Stomach (tissue), 9 donors: ENCODE measurements around the gene FAM193A. TPM values are rescaled to one million over a fixed set of nuclear protein-coding genes. Genes with fewer than 3 reads are reported as not detected.
"Not testable (repeated sequence)": the region's sequence is repeated elsewhere in the genome, so short reads cannot be mapped to it uniquely, and the experiment has no call there.

Experiments
- DNase-seq, 2 donors: peaks; one replicate each; pipeline versions ENCODE4 v3.0.0 to v3.0.0-alpha.2; 2013 to 2019
- H3K27ac ChIP-seq, 5 donors: fragments of 200-600 bp in 4 of 5; sonication (generic) in 4 of 5; one replicate each; pipeline ENCODE4 v1.5.1; 2013 to 2019; ENCODE audit warnings: mild to moderate bottlenecking in 1 of 5, moderate library complexity in 1 of 5
- H3K27me3 ChIP-seq, 3 donors: fragments of 200-600 bp; sonication (generic); one replicate each; pipeline ENCODE4 v1.5.1; 2017 to 2019; ENCODE audit warnings: mixed run types in 1 of 3
- H3K36me3 ChIP-seq, 4 donors: fragments of 200-600 bp; sonication (generic); 1 replicate in 3 of 4; 2 replicates in 1 of 4; pipeline ENCODE4 v1.5.1; 2016 to 2019
- H3K4me1 ChIP-seq, 4 donors: fragments of 200-600 bp; sonication (generic); one replicate each; pipeline ENCODE4 v1.5.1; 2016 to 2019
- H3K4me3 ChIP-seq, 4 donors: fragments of 200-600 bp; sonication (generic) in 3 of 4; one replicate each; pipeline ENCODE4 v1.5.1; 2016 to 2019; ENCODE audit warnings: mild to moderate bottlenecking in 1 of 4
- H3K9me3 ChIP-seq, 4 donors: fragments of 200-600 bp; sonication (generic); one replicate each; pipeline ENCODE4 v1.5.1; 2016 to 2019
- EP300 ChIP-seq: sonication (generic); formaldehyde crosslinking; IDR thresholded peaks from one replicate; pipeline ENCODE4 v1.6.1; 2017; ENCODE audit warnings: antibody characterized with exemption
- POLR2A ChIP-seq, 4 donors: fragments of 450-650 bp; IDR thresholded peaks; one replicate each; pipeline ENCODE4 v1.6.1; 2016; ENCODE audit warnings: antibody characterized with exemption in 4 of 4, control low read depth in 2 of 4, mild to moderate bottlenecking in 1 of 4, moderate library complexity in 1 of 4
- POLR2AphosphoS5 ChIP-seq, 3 donors: sonication (generic); formaldehyde crosslinking; IDR thresholded peaks; one replicate each; pipeline ENCODE4 v1.6.1; 2016; ENCODE audit warnings: antibody characterized with exemption in 3 of 3
- WGBS, 5 donors: extraction: QIAGEN DNeasy Blood & Tissue Kit in 3 of 5; methylation state at CpG; one replicate each; pipeline versions ENCODE4 v1.1.5 to v1.1.7; 2013 to 2018; 5-methylcytosine and 5-hydroxymethylcytosine counted together
- intact Hi-C: fragments of 100-400 bp; cut with DNase I; formaldehyde crosslinking; loops from one replicate; pipeline ENCODE4 v1.15.1; 2023; ENCODE audit warnings: low total_unique reads
- polyA plus RNA-seq, 3 donors: library from polyadenylated mRNA; stranded (reverse); fragments of 200-250 nt; gene quantifications; one replicate each; pipeline ENCODE4 v1.2.3, GENCODE V29; 2013
- total RNA-seq, 5 donors: library from RNA; depleted of rRNA; stranded (reverse); fragments of >200 nt; gene quantifications; one replicate each; pipeline versions ENCODE4 v1.1.0 to v1.2.3, GENCODE V29; 2014 to 2016
- TF ChIP-seq, protein P1 (sequence below), 7 experiments: fragments of 450-650 bp in 4 of 7; fragments of 200-600 bp in 3 of 7; sonication (generic) in 3 of 7; IDR thresholded peaks; one replicate each; pipeline ENCODE4 v1.5.1; 2016 to 2019; ENCODE audit warnings: antibody characterized with exemption in 7 of 7, control low read depth in 2 of 7, mild to moderate bottlenecking in 1 of 7
- donor health status: healthy with polysubstance abuse.
- donor health status: Bipolar disorder and iron deficiency.
- donor health status: healthy.

The FAM193A gene
- total and polyA plus RNA-seq, 8 donors: 4.9 to 107 (median 26.0) TPM

DNA sequence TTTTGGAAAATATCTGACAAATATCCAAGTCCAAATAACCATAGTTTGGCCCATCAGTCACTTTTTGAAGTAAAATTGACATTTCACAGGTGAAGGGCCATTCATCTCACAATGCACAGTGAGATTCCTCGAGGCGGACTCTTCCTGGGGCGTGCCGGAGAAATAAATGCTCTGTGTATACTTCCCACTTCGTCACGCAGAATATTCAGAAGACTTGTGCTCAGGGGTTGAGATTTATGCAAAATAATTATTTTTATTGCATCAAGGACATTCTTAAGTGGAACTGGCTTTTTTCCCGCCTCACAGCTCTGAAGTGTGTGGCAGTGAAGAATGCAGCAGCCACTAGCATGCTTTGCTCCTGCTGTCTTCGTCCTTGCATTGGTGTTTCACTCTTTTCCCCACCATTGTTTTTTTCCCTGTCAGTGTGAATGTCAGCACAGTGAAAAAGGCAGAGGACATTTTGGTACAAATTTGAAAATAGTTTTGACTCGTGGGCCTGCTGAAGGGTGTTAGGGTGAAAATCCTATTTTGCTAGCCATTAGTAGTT, 70.6 kb downstream of the FAM193A start:
- no peak for TF ChIP-seq EP300
- TF ChIP-seq POLR2AphosphoS5 (IDR thresholded peaks at IDR 0.05): no peak
- TF ChIP-seq POLR2A (IDR thresholded peaks at IDR 0.05): no peak
- TF ChIP-seq, protein P1, sequence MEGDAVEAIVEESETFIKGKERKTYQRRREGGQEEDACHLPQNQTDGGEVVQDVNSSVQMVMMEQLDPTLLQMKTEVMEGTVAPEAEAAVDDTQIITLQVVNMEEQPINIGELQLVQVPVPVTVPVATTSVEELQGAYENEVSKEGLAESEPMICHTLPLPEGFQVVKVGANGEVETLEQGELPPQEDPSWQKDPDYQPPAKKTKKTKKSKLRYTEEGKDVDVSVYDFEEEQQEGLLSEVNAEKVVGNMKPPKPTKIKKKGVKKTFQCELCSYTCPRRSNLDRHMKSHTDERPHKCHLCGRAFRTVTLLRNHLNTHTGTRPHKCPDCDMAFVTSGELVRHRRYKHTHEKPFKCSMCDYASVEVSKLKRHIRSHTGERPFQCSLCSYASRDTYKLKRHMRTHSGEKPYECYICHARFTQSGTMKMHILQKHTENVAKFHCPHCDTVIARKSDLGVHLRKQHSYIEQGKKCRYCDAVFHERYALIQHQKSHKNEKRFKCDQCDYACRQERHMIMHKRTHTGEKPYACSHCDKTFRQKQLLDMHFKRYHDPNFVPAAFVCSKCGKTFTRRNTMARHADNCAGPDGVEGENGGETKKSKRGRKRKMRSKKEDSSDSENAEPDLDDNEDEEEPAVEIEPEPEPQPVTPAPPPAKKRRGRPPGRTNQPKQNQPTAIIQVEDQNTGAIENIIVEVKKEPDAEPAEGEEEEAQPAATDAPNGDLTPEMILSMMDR (IDR thresholded peaks at IDR 0.05): no peak
- intact Hi-C loops: no loop called here
- Histone ChIP-seq H3K36me3 (peaks cover 0 to 6% (median 5%) of the 10 kb centered on the region in 4 donors), H3K27me3 (no peaks in the 10 kb centered on the region), H3K9me3 (no peaks in the 10 kb centered on the region), H3K4me3 (no peak overlapping the region), H3K4me1 (peaks cover 0 to 33% (median 12%) of the 10 kb centered on the region in 4 donors), H3K27ac (no peak overlapping the region)
- 85 to 91% (median 88%) methylated on average over 9 of the region's 9 CpGs for WGBS, 5 donors
- DNase-seq: no peak

GRCh38 chr4:2607822-2608221, 71.4 kb downstream of the FAM193A start:
- 90 to 93% (median 93%) methylated on average over 10 of the region's 10 CpGs for WGBS, 5 donors
- H3K27me3 ChIP-seq: no peaks in the 10 kb centered on the region
- H3K27ac ChIP-seq: no peak overlapping the region
- H3K36me3 ChIP-seq: peaks cover 0 to 6% (median 2%) of the 10 kb centered on the region in 4 donors
- no peak for TF ChIP-seq POLR2AphosphoS5 (IDR thresholded peaks at IDR 0.05)
- TF ChIP-seq POLR2A (IDR thresholded peaks at IDR 0.05): no peak
- TF ChIP-seq EP300: no peak
- TF ChIP-seq, protein P1 (IDR thresholded peaks at IDR 0.05): no peak
- no peak overlapping the region for H3K4me3 ChIP-seq
- intact Hi-C loops: no loop called here
- peaks cover 0 to 33% (median 12%) of the 10 kb centered on the region in 4 donors for H3K4me1 ChIP-seq
- DNase-seq: no peak
- H3K9me3 ChIP-seq: no peaks in the 10 kb centered on the region

GRCh38 chr4:2608291-2608690, 71.8 kb downstream of the FAM193A start:
- H3K27ac ChIP-seq: no peak overlapping the region
- no peak for TF ChIP-seq POLR2AphosphoS5 (IDR thresholded peaks at IDR 0.05)
- TF ChIP-seq, protein P1 (IDR thresholded peaks at IDR 0.05): no peak
- no peak for TF ChIP-seq POLR2A (IDR thresholded peaks at IDR 0.05)
- no peak for TF ChIP-seq EP300
- H3K4me3 ChIP-seq: no peak overlapping the region
- DNase-seq: no peak
- no peaks in the 10 kb centered on the region for H3K27me3 ChIP-seq
- peaks cover 0 to 33% (median 12%) of the 10 kb centered on the region in 4 donors for H3K4me1 ChIP-seq
- H3K36me3 ChIP-seq: peaks cover 0 to 6% (median 2%) of the 10 kb centered on the region in 4 donors
- WGBS, 5 donors: 83 to 94% (median 92%) methylated on average over 7 of the region's 7 CpGs
- intact Hi-C loops: no loop called here
- H3K9me3 ChIP-seq: no peaks in the 10 kb centered on the region

- DNase-seq: no peak
- Histone ChIP-seq H3K4me3 (no peak overlapping the region), H3K4me1 (peaks cover 0 to 42% (median 13%) of the 10 kb centered on the region in 4 donors), H3K36me3 (no peaks in the 10 kb centered on the region), H3K27me3 (no peaks in the 10 kb centered on the region), H3K27ac (no peak overlapping the region), H3K9me3 (no peaks in the 10 kb centered on the region)
- 94 to 97% (median 97%) methylated on average over 14 of the region's 14 CpGs for WGBS, 5 donors
- TF ChIP-seq POLR2AphosphoS5 (IDR thresholded peaks at IDR 0.05): no peak
- intact Hi-C loops: no loop called here
Observed at GRCh38 chr4:2615821-2616220, 79.4 kb downstream of the FAM193A start.

DNA sequence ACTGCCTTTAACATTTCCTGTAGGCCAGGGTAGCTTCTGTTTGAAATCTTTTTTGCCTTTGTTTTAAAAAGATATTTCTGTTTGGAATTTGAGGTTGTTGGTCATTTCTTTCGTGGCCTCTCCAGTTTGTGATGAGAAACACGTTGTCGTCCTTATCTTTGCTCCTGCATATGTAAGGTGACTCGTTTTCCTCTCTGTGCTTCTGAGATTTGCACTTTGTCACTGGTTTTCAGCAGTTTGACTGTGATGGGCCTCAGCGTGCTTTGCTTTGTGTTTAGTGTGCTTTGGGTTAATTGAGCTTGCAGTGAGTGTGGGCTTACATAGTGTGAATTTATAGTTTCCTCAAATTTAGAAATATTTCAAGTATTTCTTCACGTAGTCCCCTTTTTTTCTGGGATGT, 81.5 kb downstream of the FAM193A start:
- WGBS, 5 donors: 67 to 76% (median 69%) methylated on average over 6 of the region's 6 CpGs
- TF ChIP-seq POLR2A (IDR thresholded peaks at IDR 0.05) (no peak), POLR2AphosphoS5 (IDR thresholded peaks at IDR 0.05) (no peak), EP300 (no peak)
- TF ChIP-seq, protein P1 (IDR thresholded peaks at IDR 0.05): no peak
- H3K4me3 ChIP-seq: no peak overlapping the region
- peaks cover 0 to 47% (median 17%) of the 10 kb centered on the region in 4 donors for H3K4me1 ChIP-seq
- H3K27me3 ChIP-seq: no peaks in the 10 kb centered on the region
- H3K9me3 ChIP-seq: no peaks in the 10 kb centered on the region
- no peaks in the 10 kb centered on the region for H3K36me3 ChIP-seq
- intact Hi-C loops: no loop called here
- DNase-seq: no peak
- no peak overlapping the region for H3K27ac ChIP-seq

DNA sequence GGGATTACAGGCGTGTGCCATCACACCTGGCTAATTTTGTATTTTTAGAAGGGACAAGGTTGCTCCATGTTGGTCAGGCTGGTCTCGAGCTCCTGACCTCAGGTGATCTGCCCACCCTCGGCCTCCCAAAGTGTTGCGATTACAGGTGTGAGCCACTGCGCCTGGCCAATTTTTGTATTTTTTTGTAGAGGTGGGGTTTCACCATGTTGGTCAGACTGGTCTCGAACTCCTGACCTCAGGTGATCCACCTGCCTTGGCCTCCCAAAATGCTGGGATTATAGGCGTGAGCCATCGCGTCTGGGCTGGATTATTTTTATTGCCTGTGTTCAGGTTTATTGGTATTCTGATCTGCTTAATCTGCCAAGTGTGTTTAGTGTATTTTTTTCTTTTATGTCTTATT, 82.3 kb downstream of the FAM193A start:
- peaks cover 4 to 54% (median 20%) of the 10 kb centered on the region in 4 donors for H3K4me1 ChIP-seq
- H3K27ac ChIP-seq, H3K36me3 ChIP-seq, DNase-seq, H3K9me3 ChIP-seq, H3K4me3 ChIP-seq, intact Hi-C loops, H3K27me3 ChIP-seq: not testable (repeated sequence)
- 93 to 99% (median 95%) methylated on average over 9 of the region's 9 CpGs for whole genome bisulfite sequencing, 5 donors
